ENCODE data around the gene FRMD4A. TPM values are rescaled to one million over a fixed set of nuclear protein-coding genes. Genes with fewer than 3 reads are reported as not detected.

FRMD4A gene
- total and polyA plus RNA-seq, 11 donors: 12.2 to 58.1 (median 28.1) TPM

DNA sequence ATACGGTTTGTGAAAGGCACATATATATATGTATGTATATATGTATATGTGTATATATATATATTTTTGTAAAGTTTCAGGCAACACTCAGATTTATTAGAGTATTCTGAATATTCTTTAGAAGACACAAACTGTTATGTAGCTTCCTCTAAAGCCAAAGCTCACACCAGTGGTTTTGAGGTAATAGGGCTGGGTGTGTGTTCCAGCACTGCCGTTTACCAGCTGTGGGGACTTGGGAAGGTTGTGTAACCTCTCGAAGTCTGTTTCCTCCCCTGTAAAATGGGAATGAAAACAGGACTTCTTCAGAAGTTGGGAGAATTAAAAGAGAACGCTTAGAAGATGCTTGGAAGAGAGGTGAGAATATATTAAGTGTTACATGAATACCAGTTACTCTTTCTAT lies 649.2 kb downstream of the FRMD4A start:
- 75 to 81% (median 79%) methylated on average over 4 of the region's 4 CpGs for WGBS, 4 donors
- H3K27me3 ChIP-seq: no peaks in the 10 kb centered on the region
- TF ChIP-seq POLR2A (IDR thresholded peaks at IDR 0.05): no peak
- TF ChIP-seq, protein P1, sequence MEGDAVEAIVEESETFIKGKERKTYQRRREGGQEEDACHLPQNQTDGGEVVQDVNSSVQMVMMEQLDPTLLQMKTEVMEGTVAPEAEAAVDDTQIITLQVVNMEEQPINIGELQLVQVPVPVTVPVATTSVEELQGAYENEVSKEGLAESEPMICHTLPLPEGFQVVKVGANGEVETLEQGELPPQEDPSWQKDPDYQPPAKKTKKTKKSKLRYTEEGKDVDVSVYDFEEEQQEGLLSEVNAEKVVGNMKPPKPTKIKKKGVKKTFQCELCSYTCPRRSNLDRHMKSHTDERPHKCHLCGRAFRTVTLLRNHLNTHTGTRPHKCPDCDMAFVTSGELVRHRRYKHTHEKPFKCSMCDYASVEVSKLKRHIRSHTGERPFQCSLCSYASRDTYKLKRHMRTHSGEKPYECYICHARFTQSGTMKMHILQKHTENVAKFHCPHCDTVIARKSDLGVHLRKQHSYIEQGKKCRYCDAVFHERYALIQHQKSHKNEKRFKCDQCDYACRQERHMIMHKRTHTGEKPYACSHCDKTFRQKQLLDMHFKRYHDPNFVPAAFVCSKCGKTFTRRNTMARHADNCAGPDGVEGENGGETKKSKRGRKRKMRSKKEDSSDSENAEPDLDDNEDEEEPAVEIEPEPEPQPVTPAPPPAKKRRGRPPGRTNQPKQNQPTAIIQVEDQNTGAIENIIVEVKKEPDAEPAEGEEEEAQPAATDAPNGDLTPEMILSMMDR (IDR thresholded peaks at IDR 0.05): no peak
- H3K9me3 ChIP-seq: no peaks in the 10 kb centered on the region
- H3K4me3 ChIP-seq: no peak overlapping the region
- intact Hi-C loops (cut with DNase I): loop anchor here in 1 of 10 donors (5.0 kb wide), 1 partner anchor 41 kb away; no protein-coding TSS in a partner anchor
- no peak overlapping the region for H3K27ac ChIP-seq
- H3K4me1 ChIP-seq: peaks cover 7 to 58% (median 39%) of the 10 kb centered on the region in 12 donors
- ATAC-seq (no peak), DNase-seq (no peak)
- H3K36me3 ChIP-seq: peaks cover 0 to 51% (median 37%) of the 10 kb centered on the region in 9 donors

DNA sequence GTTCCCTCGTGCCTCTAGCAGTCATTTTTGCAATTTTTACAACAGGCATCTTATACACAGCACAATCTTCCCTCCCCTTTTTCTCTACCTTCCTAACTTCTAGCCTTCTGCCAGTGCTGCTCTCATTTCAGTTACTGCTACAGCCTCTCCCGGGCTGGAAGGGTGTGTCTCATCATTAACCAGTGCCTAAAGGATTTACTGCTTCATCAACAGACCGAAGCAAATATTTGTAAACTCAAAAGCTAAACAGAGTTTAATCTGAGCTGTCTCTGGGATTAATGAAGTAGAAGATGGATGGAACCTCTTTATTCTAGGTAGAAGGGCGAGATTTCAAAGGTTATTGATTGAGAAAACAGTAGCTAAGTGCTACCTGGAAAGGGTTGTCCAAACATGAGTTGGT lies 649.6 kb downstream of the FRMD4A start:
- no peak for DNase-seq
- peaks cover 7 to 54% (median 35%) of the 10 kb centered on the region in 12 donors for H3K4me1 ChIP-seq
- no peaks in the 10 kb centered on the region for H3K27me3 ChIP-seq
- TF ChIP-seq, protein P1 (IDR thresholded peaks at IDR 0.05): no peak
- no peak for TF ChIP-seq POLR2A (IDR thresholded peaks at IDR 0.05)
- 76 to 89% (median 88%) methylated on average over 4 of the region's 4 CpGs for WGBS, 4 donors
- no peak overlapping the region for H3K4me3 ChIP-seq
- intact Hi-C loops (cut with DNase I): loop anchor here in 1 of 10 donors (5.0 kb wide), 1 partner anchor 41 kb away; no protein-coding TSS in a partner anchor
- no peak overlapping the region for H3K27ac ChIP-seq
- no peak for ATAC-seq
- peaks cover 0 to 52% (median 38%) of the 10 kb centered on the region in 9 donors for H3K36me3 ChIP-seq
- H3K9me3 ChIP-seq: no peaks in the 10 kb centered on the region

GRCh38 chr10:13678101-13678843 lies 652.5 kb downstream of the FRMD4A start:
- Histone ChIP-seq H3K27ac (no peak overlapping the region), H3K27me3 (no peaks in the 10 kb centered on the region), H3K4me3 (no peak overlapping the region), H3K36me3 (peaks cover 0 to 66% (median 51%) of the 10 kb centered on the region in 9 donors), H3K9me3 (no peaks in the 10 kb centered on the region), H3K4me1 (peaks cover 2 to 31% (median 10%) of the 10 kb centered on the region in 12 donors)
- TF ChIP-seq POLR2A (IDR thresholded peaks at IDR 0.05): no peak
- TF ChIP-seq, protein P1 (IDR thresholded peaks at IDR 0.05): no peak
- no peak for ATAC-seq
- WGBS, 4 donors: 92 to 95% (median 95%) methylated on average over 10 to 13 of the region's 13 CpGs
- no peak for DNase-seq
- intact Hi-C loops (cut with DNase I): loop anchor here in 1 of 10 donors (5.0 kb wide), 1 partner anchor 39 kb away; no protein-coding TSS in a partner anchor

Data from heart left ventricle (tissue), 16 donors.